Activated naive CD8-positive, alpha-beta T cell treated with anti-CD3 and anti-CD28 coated beads, Interleukin-2, amount 10 ng/mL, durations not matched to agents 7 days and 5 days (primary cell): ENCODE measurements around the gene LIPC. TPM values are rescaled to one million over a fixed set of nuclear protein-coding genes. Genes with fewer than 3 reads are reported as not detected.
A peak's percentile ranks its signal among the peaks of the same experiment; 100 is the strongest.

Experiments used
- ATAC-seq: fragments of 150-1000 bp; cut with Tn5 transposase; one replicate; pipeline ENCODE4 v1.10.0; 2021; ENCODE audit warnings: low read depth, moderate library complexity
- POLR2A ChIA-PET: fragments of 350-600 bp; sonication (Branson Sonifier 250); formaldehyde crosslinking; loops from one replicate; lab custom pipeline; 2021; ENCODE audit warnings: antibody characterized with exemption; lab: Charles Lee
- DNase-seq: peaks from one replicate; pipeline ENCODE4 v3.0.0; 2021
- H3K27ac Mint-ChIP-seq: one replicate; pipeline ENCODE4 v1.8.0; 2022; ENCODE audit warnings: mild to moderate bottlenecking, mixed read lengths
- H3K27me3 Mint-ChIP-seq: one replicate; pipeline ENCODE4 v1.8.0; 2022; ENCODE audit warnings: mild to moderate bottlenecking, moderate library complexity, mixed read lengths
- H3K36me3 Mint-ChIP-seq: one replicate; pipeline ENCODE4 v1.8.0; 2021; ENCODE audit warnings: mild to moderate bottlenecking, mixed read lengths
- H3K4me1 Mint-ChIP-seq: one replicate; pipeline ENCODE4 v1.8.0; 2021; ENCODE audit warnings: mixed read lengths
- H3K4me3 Mint-ChIP-seq: one replicate; pipeline ENCODE4 v1.8.0; 2022; ENCODE audit warnings: mild to moderate bottlenecking, moderate library complexity, mixed read lengths
- H3K9me3 Mint-ChIP-seq: one replicate; pipeline ENCODE4 v1.8.0; 2021; ENCODE audit warnings: mixed read lengths
- total RNA-seq, 2 experiments: library from RNA; stranded (reverse); gene quantifications; one replicate each; pipeline ENCODE4 v1.2.3, GENCODE V29; 2021

The LIPC gene
- total RNA-seq, 2 experiments from 2014 or later: 7.4 to 9.0 TPM

DNA sequence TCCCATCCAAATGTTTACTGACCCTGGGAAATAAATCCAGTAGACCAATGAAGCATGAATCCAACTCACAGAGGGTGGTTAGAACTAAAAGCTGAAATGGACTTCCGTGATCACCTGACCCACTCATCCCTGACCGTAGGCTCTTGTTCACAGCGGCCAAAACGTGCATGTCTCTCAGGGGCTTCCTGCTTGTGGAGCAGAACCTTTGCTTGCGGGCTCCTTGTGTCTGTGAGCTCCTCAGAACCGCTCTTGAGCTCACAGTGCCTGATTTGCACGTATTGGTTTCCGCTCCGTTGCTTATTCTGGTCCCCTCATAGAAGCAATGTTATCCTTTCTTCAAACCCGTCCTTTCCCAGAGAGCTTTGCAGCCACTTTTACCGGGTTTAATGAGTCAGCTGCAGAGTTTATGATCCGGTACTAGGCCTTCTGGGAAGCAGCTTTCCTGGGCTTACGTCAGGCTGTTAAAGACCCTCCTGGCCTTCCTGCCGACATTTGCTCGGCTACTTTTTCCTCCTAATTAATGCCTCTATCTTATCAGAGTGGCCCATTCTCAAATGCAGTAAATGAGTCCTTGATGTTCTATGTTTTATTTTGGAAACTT, 35.4 kb downstream of the LIPC start:
- Mint-ChIP-seq H3K27me3 (no peaks in the 10 kb centered on the region), H3K36me3 (peaks cover 34% of the 10 kb centered on the region), H3K4me3 (no peak overlapping the region), H3K27ac (no peak overlapping the region), H3K9me3 (peaks cover 3% of the 10 kb centered on the region), H3K4me1 (peaks cover 56% of the 10 kb centered on the region)
- no peak for DNase-seq
- ATAC-seq: no peak
- POLR2A ChIA-PET: interaction anchor here (1.4 to 2.2 kb wide), 2 partner anchors 9 to 50 kb away, joined by 3 to 5 read pairs; no protein-coding TSS in a partner anchor

DNA sequence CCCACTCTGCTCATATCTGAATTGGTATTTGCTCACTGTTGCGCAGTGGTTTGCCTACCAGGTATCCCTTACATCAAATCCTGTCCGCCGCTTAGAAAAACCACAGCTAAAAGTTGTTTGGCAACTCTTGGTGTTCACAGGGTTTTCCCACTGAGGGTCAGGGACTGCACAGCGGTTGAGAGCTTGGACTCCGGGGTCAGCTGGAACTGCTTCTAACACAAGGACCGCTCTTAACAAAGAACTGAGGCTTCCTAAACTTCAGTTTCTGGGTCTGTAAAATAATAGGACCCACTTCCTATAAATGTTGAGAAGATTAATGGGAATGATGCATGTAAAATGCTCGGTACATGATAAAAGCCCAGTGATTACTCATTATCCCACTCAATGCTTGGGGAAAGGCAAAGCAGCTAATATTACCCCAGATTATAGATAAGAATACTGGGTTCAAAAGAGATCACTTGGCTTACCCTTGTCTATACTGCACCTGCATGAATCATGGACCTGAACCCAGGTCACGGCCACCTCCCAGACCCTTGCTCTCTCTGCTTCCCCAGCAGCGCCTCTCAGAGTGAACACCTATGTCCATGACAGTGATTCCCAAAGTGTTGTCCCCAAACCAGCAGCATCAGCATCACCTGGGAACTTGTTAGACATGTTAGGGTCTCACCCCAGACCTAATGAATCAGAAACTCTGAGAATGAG, 36.1 kb downstream of the LIPC start:
- Mint-ChIP-seq H3K4me3 (no peak overlapping the region), H3K27ac (no peak overlapping the region), H3K36me3 (peaks cover 34% of the 10 kb centered on the region), H3K4me1 (peaks cover 53% of the 10 kb centered on the region), H3K9me3 (peaks cover 3% of the 10 kb centered on the region), H3K27me3 (no peaks in the 10 kb centered on the region)
- no peak for ATAC-seq
- POLR2A ChIA-PET: interaction anchor here (1.4 to 8.0 kb wide), 3 partner anchors 9 to 49 kb away, joined by 3 to 51 read pairs (median 5); no protein-coding TSS in a partner anchor
- no peak for DNase-seq

DNA sequence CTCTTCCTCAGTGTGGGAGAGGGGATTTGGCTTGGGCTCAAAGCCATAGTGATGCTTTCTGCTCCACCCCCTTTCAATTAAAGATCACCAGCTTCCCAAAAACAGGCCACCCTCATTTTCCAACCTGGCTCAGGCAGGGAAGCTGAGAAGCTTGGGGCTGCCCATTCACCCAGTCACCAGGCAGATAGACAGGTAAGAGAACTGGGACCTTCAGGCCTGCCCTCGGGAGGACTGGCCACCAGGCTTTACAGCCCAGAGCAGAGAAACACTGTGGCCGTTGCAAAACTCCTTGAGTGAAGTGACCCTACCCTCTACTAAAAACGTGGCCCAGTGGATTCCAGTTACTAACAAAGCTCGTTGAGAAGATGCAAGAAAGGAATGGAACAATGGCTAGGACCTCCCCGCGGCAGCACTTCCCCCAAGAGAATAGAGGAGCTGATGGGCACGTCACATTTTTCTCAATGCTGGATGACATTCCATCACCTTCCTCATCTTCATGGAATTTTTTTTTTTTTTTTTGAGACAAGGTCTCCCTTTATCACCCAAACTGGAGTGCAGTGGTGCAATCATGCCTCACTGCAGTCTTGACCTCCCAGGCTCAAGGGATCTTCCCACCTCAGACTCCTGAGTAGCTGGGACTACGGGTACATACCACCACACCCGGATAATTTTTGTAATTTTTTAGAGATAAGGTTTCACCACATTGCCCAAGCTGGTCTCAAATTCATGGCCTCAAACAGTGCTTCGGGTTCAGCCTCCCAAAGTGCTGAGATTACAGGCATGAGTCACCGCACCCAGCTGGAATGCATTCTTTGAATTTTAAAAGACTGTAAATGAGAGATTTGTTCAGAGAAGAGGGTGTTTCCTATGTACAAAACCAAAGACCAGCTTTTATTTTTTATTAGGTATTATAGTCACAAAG, 37.9 kb downstream of the LIPC start:
- Mint-ChIP-seq H3K4me1 (peaks cover 54% of the 10 kb centered on the region), H3K27me3 (no peaks in the 10 kb centered on the region), H3K4me3 (no peak overlapping the region), H3K36me3 (peaks cover 32% of the 10 kb centered on the region), H3K9me3 (peaks cover 3% of the 10 kb centered on the region), H3K27ac (peak overlapping the region; percentile 6)
- ATAC-seq (no peak), DNase-seq (no peak)
- POLR2A ChIA-PET: interaction anchor here (2.2 to 9.4 kb wide), 3 partner anchors 7 to 16 kb away, joined by 5 to 83 read pairs (median 51); no protein-coding TSS in a partner anchor

DNA sequence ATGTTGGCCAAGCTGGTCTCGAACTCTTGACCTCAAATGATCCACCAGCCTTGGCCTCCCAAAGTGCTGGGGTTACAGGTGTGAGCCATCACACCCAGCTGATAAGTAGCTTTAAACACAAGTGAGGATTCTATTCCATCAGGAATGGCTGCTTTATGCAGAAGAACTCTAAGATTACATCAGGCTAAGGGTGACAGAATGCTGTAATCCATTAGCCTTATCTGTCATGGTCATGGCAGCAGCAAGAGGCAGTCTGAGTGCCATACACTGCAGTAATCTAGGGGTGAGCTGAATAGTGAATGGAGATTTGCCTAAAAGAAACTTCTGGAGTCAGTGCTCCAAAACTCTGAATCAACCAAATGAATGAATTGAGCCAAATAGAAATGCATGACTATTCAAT, 39.6 kb downstream of the LIPC start:
- POLR2A ChIA-PET: interaction anchor here (0.7 to 9.4 kb wide), 4 partner anchors 12 to 60 kb away, joined by 3 to 83 read pairs (median 28); no protein-coding TSS in a partner anchor
- H3K4me1 Mint-ChIP-seq: peaks cover 61% of the 10 kb centered on the region
- H3K4me3 Mint-ChIP-seq: no peak overlapping the region

DNA sequence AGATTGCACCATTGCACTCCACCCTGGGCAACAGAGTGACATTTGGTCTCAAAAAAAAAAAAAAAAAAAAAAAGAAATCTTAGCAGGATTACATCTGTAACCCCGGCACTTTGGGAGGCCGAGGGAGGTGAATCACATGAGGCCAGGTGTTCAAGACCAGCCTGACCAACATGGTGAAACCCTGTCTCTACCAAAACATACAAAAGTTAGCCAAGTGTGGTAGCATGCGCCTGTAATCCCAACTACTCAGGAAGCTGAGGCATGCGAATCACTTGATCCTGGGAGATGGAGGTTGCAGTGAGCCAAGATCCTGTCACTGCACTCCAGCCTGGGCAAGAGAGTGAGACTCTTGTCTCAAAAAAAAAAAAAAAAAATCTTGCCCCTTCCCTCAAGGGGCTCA, 40.4 kb downstream of the LIPC start:
- Mint-ChIP-seq H3K27me3 (no peaks in the 10 kb centered on the region), H3K27ac (peak overlapping the region; percentile 75), H3K36me3 (peaks cover 25% of the 10 kb centered on the region), H3K4me1 (peaks cover 66% of the 10 kb centered on the region), H3K9me3 (peaks cover 3% of the 10 kb centered on the region), H3K4me3 (no peak overlapping the region)
- DNase-seq (no peak), ATAC-seq (no peak)
- POLR2A ChIA-PET: interaction anchor here (0.8 to 9.4 kb wide), 5 partner anchors 13 to 278 kb away, joined by 5 to 83 read pairs (median 11); partner anchors contain the start of gene ADAM10

More for the DNA sequence above, 39.6 kb downstream of the LIPC start:
- Mint-ChIP-seq H3K27ac (peak overlapping the region; percentile 75), H3K9me3 (peaks cover 3% of the 10 kb centered on the region), H3K36me3 (peaks cover 27% of the 10 kb centered on the region), H3K27me3 (no peaks in the 10 kb centered on the region)
- no peak for DNase-seq
- no peak for ATAC-seq

DNA sequence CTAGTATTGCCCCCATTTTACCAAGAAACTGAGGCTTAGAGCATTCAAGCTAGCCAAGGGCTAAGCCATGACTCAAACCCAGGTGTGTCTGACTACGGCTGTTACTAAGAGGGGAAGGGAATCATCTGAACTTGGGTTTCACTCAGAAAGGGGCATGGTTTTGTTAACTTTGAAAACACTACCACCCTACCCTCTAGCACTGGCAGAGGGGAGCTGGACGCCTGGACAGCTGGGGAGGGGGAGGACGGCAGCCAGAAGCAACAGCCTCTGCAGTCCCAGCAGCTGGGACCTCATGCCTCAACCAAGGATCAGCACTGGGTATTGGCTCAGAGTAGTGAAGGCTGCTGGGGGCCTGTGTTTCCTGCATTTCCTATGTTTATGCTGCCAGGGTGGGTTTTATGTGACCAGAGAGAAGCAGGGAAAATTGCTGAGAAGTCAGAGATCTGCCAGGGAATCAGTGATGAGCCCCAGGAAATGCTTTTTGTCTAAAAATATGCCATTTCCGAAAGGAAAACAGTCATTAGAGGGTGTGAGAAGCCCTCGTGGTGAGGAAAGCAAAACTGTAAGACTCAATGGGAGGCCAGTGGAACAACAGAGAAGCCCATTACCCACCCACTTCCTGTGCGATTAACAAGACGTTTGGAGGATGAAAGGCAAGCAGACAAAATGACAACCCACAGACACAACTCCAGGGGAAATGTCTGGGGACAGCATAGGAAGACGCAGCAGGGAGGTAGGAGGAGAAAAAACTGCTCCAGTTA, 41.2 kb downstream of the LIPC start:
- peak overlapping the region; percentile 76 for H3K4me3 Mint-ChIP-seq
- ATAC-seq: peak; percentile 66
- peaks cover 69% of the 10 kb centered on the region for H3K4me1 Mint-ChIP-seq
- peaks cover 3% of the 10 kb centered on the region for H3K9me3 Mint-ChIP-seq
- POLR2A ChIA-PET: interaction anchor here (0.9 to 9.4 kb wide), 9 partner anchors 9 to 277 kb away, joined by 3 to 83 read pairs (median 10); partner anchors contain the start of gene ADAM10
- DNase-seq: peak; percentile 59
- H3K27me3 Mint-ChIP-seq: no peaks in the 10 kb centered on the region
- peaks cover 26% of the 10 kb centered on the region for H3K36me3 Mint-ChIP-seq
- peak overlapping the region; percentile 94 for H3K27ac Mint-ChIP-seq

DNA sequence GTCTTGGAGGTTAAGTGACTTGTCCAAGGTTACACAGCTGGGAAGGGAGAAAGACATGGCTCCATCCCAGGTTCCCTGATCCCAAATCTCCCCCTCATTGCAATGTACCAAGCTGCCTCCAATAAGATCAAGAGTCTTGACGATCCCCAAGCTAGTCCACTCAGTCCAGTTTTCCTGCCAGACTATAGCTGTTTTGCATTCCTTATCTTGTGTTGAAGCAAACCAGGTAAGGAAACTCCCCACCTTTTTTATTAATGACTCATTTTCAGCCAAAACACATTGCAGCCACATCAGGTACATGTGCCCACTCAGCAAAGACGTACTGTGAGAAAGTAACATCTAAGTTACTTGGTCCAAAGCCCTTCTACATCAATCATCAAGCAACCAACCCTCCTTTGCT, 41.9 kb downstream of the LIPC start:
- ATAC-seq (no peak), DNase-seq (no peak)
- Mint-ChIP-seq H3K9me3 (peaks cover 3% of the 10 kb centered on the region), H3K4me3 (peak overlapping the region; percentile 76), H3K27me3 (no peaks in the 10 kb centered on the region), H3K4me1 (peaks cover 72% of the 10 kb centered on the region), H3K36me3 (peaks cover 22% of the 10 kb centered on the region), H3K27ac (peak overlapping the region; percentile 94)
- POLR2A ChIA-PET: interaction anchor here (0.9 to 9.4 kb wide), 9 partner anchors 10 to 276 kb away, joined by 3 to 83 read pairs (median 11); partner anchors contain the start of gene ADAM10

DNA sequence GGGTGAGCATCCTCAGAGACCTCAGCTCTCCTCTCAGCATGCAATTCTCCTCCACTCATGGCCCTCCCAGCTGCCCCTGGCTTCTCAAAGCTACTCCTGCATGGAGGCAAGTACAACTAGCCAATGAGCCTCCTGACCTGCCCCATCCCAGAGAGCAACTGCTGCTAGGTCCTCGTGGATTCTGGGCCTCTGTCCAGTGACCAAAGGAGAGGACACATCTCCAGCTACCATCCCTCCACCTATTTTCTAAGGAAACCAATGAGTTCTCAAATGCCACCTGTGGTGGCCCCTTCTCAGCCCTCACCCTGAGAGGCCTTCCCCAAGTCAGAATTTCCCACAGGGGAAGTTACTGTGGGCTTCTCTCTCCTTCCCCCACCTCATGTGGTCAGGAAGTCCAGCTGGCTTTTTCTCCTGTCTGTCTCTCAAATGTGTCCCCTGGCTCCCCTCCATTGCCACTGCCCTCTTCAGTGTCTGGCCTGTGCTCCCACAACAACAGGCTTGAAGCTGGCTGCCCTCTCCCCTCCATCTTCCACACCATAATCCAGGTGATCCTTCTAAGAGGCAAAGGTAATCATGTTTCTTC, 43.0 kb downstream of the LIPC start:
- no peaks in the 10 kb centered on the region for H3K27me3 Mint-ChIP-seq
- H3K4me1 Mint-ChIP-seq: peaks cover 72% of the 10 kb centered on the region
- ATAC-seq (no peak), DNase-seq (no peak)
- H3K9me3 Mint-ChIP-seq: no peaks in the 10 kb centered on the region
- H3K36me3 Mint-ChIP-seq: peaks cover 15% of the 10 kb centered on the region
- H3K4me3 Mint-ChIP-seq: peak overlapping the region; percentile 76
- H3K27ac Mint-ChIP-seq: peak overlapping the region; percentile 94
- POLR2A ChIA-PET: interaction anchor here (0.5 to 9.4 kb wide), 11 partner anchors 11 to 275 kb away, joined by 3 to 83 read pairs (median 11); partner anchors contain the start of gene ADAM10

DNA sequence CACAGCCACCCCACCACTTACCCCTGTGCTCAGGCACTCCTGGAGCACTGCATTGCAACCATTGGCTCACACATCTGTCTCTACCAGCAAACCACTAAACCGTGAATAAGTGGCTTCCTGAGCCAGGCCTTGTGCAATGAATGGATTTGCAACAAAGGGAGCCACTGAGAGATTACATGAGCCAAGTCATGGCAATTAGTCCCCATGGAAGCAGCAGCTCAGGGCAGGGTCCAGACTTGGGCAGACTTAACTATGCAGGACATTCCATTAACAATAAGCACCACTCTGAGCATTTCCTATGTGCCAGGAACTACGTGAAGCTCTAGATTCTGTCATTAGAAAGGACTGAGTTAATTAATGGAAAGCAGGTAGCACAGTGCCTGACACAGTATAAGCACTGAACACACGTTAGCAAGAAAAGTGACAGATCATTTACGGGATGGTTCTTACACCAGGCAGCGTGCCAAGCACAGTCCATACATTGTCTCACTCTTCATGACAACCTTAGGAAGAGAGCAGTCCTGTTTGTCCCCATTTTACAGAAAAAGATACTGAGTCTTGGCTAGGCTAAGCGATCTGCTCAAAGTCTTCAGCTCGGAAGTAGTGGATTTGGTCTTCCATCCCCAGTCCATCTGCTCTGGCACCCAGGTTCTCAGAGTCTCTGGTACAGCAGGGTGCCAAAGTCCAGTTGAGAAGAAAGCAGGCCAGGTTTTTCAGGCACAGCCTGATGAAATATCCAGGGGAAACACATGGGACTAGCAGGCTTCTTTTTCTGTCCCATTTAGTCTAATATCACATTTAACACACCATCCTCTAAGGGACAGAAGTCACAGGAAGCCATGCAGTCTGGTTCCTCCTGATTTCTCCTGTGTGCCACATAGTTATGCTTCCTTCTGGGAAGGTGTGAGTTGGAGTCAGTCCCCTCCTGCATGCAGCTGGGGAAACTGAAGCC, 44.1 kb downstream of the LIPC start:
- POLR2A ChIA-PET: interaction anchor here (0.5 to 9.4 kb wide), 10 partner anchors 8 to 274 kb away, joined by 3 to 83 read pairs (median 16); partner anchors contain the start of gene ADAM10
- H3K27ac Mint-ChIP-seq: peak overlapping the region; percentile 94
- DNase-seq (no peak), ATAC-seq (peak; percentile 35)
- peaks cover 68% of the 10 kb centered on the region for H3K4me1 Mint-ChIP-seq
- peak overlapping the region; percentile 76 for H3K4me3 Mint-ChIP-seq
- no peaks in the 10 kb centered on the region for H3K27me3 Mint-ChIP-seq
- peaks cover 12% of the 10 kb centered on the region for H3K36me3 Mint-ChIP-seq
- no peaks in the 10 kb centered on the region for H3K9me3 Mint-ChIP-seq

DNA sequence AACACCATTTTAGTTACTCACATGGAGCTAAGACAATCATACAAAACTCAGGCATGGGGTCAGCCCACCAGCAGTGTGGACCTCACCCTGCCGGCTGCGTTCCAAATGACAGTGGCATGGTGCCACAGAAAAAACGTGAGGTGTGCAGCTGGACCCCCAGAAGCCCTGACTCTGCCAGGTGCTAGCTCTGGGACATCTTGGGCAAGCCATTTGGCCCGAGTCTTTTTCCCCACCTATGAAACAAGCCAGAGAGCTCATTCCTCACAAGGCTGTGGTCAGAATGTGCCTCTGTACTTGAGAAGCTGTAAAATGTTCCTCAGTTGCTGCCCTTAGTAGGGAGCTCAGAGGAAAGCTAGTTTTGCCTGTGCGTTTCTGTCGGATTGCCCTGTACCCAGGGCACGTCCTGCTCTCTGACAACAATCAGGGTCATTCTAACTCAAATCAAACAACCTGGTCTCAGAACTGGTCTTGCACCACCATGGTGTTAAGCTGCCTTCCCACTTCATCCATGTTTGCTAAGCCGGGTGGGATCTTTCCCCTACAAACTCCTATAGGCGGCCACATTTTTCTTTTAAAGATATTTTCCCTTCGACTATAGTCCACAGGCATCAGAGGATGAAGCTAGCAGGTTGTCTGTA, 44.9 kb downstream of the LIPC start:
- Mint-ChIP-seq H3K27me3 (no peaks in the 10 kb centered on the region), H3K4me3 (peak overlapping the region; percentile 76), H3K4me1 (peaks cover 65% of the 10 kb centered on the region), H3K9me3 (no peaks in the 10 kb centered on the region), H3K27ac (peak overlapping the region; percentile 94), H3K36me3 (peaks cover 11% of the 10 kb centered on the region)
- ATAC-seq: no peak
- POLR2A ChIA-PET: interaction anchor here (0.8 to 9.4 kb wide), 13 partner anchors 8 to 273 kb away, joined by 3 to 83 read pairs (median 8); partner anchors contain the start of gene ADAM10
- no peak for DNase-seq
